ENCODE data around the gene PLA2G4B. TPM values are rescaled to one million over a fixed set of nuclear protein-coding genes. Genes with fewer than 3 reads are reported as not detected.

Gene PLA2G4B
- total and polyA plus RNA-seq, 9 of the 15 experiments (the other 6 are each of a cell fraction or from before 2014, with no cell fraction given) = 0.07 to 6.1 (median 2.8) TPM

DNA sequence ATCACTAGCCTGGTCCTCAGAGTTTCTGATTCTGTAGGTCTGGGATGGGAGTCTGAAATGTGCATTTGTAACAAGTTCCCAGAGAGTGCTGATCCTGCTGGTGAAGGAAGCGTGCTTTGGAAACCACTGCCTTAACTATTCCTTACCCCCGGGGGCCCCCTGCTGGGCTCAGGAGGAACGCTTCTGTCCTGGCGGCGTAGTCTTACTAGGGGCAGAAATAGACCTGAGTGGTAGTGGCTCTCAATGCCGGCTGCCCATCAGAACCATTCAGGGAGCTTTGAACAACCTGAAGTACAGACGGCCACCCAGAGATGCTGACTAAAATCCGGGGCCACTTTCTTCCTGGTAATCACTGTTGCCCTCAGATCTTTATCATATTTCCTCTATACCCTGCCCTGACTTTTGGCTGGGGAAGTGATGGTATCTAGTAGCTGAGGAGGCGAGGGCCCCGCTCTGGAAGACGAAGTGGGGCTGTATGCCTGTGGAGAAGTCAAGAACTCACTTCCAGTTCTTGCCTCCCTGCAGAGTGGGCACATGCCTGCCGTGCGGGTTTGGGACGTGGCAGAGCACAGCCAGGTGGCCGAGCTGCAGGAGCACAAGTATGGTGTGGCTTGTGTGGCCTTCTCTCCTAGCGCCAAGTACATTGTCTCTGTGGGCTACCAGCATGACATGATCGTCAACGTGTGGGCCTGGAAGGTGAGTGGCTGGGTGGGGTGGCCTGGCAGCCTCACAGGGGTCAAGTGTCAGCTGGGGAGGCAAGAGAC, 27.0 kb upstream of the PLA2G4B start:
- peak; percentile 98 for FAIRE-seq
- DNase-seq (ENCODE audit: extremely low read depth in 1 of 4, low spot score in 3 of 4) = peak; percentile 85
- TF ChIP-seq JUND (IDR thresholded peaks at IDR 0.05; ENCODE audit: borderline replicate concordance, low read depth, low read length) = peak; percentile 56; the same call in 1 of the 2 replicates
- no peak; the same call in 2 of the 3 replicates for TF ChIP-seq JUND (tag; IDR thresholded peaks at IDR 0.05; ENCODE audit: borderline replicate concordance, low read depth, low read length)
- TF ChIP-seq EHMT2 (IDR thresholded peaks at IDR 0.05) = no peak
- TF ChIP-seq, protein P1, sequence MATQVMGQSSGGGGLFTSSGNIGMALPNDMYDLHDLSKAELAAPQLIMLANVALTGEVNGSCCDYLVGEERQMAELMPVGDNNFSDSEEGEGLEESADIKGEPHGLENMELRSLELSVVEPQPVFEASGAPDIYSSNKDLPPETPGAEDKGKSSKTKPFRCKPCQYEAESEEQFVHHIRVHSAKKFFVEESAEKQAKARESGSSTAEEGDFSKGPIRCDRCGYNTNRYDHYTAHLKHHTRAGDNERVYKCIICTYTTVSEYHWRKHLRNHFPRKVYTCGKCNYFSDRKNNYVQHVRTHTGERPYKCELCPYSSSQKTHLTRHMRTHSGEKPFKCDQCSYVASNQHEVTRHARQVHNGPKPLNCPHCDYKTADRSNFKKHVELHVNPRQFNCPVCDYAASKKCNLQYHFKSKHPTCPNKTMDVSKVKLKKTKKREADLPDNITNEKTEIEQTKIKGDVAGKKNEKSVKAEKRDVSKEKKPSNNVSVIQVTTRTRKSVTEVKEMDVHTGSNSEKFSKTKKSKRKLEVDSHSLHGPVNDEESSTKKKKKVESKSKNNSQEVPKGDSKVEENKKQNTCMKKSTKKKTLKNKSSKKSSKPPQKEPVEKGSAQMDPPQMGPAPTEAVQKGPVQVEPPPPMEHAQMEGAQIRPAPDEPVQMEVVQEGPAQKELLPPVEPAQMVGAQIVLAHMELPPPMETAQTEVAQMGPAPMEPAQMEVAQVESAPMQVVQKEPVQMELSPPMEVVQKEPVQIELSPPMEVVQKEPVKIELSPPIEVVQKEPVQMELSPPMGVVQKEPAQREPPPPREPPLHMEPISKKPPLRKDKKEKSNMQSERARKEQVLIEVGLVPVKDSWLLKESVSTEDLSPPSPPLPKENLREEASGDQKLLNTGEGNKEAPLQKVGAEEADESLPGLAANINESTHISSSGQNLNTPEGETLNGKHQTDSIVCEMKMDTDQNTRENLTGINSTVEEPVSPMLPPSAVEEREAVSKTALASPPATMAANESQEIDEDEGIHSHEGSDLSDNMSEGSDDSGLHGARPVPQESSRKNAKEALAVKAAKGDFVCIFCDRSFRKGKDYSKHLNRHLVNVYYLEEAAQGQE (IDR thresholded peaks at IDR 0.05; ENCODE audit: borderline replicate concordance) = peak; percentile 95
- TF ChIP-seq, protein P1 (CRISPR knock-in tag; IDR thresholded peaks at IDR 0.05; ENCODE audit: low read depth) = no peak
- TF ChIP-seq RB1 (IDR thresholded peaks at IDR 0.05; ENCODE audit: low read depth) = peak; percentile 43; the same call in 1 of the 2 replicates
- TF ChIP-seq HCFC1 (IDR thresholded peaks at IDR 0.05; ENCODE audit: low read depth, low read length) = no peak
- TF ChIP-seq, protein P2, sequence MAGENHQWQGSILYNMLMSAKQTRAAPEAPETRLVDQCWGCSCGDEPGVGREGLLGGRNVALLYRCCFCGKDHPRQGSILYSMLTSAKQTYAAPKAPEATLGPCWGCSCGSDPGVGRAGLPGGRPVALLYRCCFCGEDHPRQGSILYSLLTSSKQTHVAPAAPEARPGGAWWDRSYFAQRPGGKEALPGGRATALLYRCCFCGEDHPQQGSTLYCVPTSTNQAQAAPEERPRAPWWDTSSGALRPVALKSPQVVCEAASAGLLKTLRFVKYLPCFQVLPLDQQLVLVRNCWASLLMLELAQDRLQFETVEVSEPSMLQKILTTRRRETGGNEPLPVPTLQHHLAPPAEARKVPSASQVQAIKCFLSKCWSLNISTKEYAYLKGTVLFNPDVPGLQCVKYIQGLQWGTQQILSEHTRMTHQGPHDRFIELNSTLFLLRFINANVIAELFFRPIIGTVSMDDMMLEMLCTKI (IDR thresholded peaks at IDR 0.05; ENCODE audit: partially characterized antibody) = no peak
- no peak for TF ChIP-seq ZNF121 (CRISPR knock-in tag; conservative IDR thresholded peaks at IDR 0.05)
- TF ChIP-seq CC2D1A (IDR thresholded peaks at IDR 0.05) = peak; percentile 88
- no peak for TF ChIP-seq OTX1 (CRISPR knock-in tag; IDR thresholded peaks at IDR 0.05)
- TF ChIP-seq HNRNPUL1 (IDR thresholded peaks at IDR 0.05; ENCODE audit: low read length) = no peak
- no peak for TF ChIP-seq MBD2 (IDR thresholded peaks at IDR 0.05; ENCODE audit: borderline replicate concordance, low read depth)

More for the DNA sequence above, 27.0 kb upstream of the PLA2G4B start:
- Histone ChIP-seq H2AFZ (ENCODE audit: low read depth, low read length) (peak overlapping the region; percentile 52; the same call in 1 of the 2 replicates), H3K9ac (ENCODE audit: insufficient read depth in 1 of 2, low read depth in 2 of 2, low read length in 2 of 2) (peak overlapping the region in 1 of 2 experiments; percentile 45; a peak in 2 of 4 replicates), H3K27me3 (ENCODE audit: control insufficient read depth in 2 of 2, insufficient read depth in 2 of 2, low read length in 2 of 2) (no peaks in the 10 kb centered on the region), H4K20me1 (replicated peaks; ENCODE audit: control insufficient read depth, insufficient read depth, low read length) (0 out of 2 replicates have a peak, but pooled peaks cover 4% of the 10 kb centered on the region), H3K9me3 (replicated peaks; ENCODE audit: control insufficient read depth, insufficient read depth, low read depth, low read length) (no peaks in the 10 kb centered on the region), H3K4me1 (replicated peaks in 1 of 2; ENCODE audit: control insufficient read depth in 2 of 2, insufficient read depth in 2 of 2, low read length in 2 of 2) (peaks cover 3 to 4% of the 10 kb centered on the region in 2 experiments; a peak in 3 of 5 replicates), H3K36me3 (ENCODE audit: control insufficient read depth, insufficient read depth, low read length) (peaks cover 2% of the 10 kb centered on the region; the same call in 2 of the 3 replicates), H3K79me2 (ENCODE audit: control insufficient read depth, insufficient read depth, low read length) (no peaks in the 10 kb centered on the region), H3K9me1 (ENCODE audit: control insufficient read depth, insufficient read depth, low read length) (no peaks in the 10 kb centered on the region), H3K4me3 (no peak overlapping the region), H3K4me2 (ENCODE audit: insufficient read depth, low read length) (no peak overlapping the region), H3K27ac (ENCODE audit: extremely low read depth, low read depth, low read length) (no peak overlapping the region)
- ChIA-PET CTCF (ENCODE audit: low intra/inter-chr PET ratio) (interaction anchor here (0.7 to 3.9 kb wide), 8 partner anchors 9 to 346 kb away, joined by 3 to 98 read pairs (median 5); partner anchors contain the start of gene MAPKBP1), POLR2A (interaction anchor here (0.6 to 2.7 kb wide), 9 partner anchors 8 to 1036 kb away, joined by 3 to 15 read pairs (median 3); partner anchors contain the start of gene MAPKBP1)
- in situ Hi-C loops (cut with MboI) = loop anchor here (5.0 to 25.0 kb wide), 3 partner anchors 39 to 349 kb away; partner anchors contain the start of gene MAPKBP1
- WGBS (ENCODE audit: insufficient coverage, low coverage, missing lambda C conversion rate) = 30% methylated on average over 18 of the region's 18 CpGs
- ATAC-seq = peak; percentile 98
- intact Hi-C loops (cut with micrococcal nuclease) = loop anchor here (1.0 to 5.0 kb wide), 6 partner anchors 39 to 345 kb away; no protein-coding TSS in a partner anchor
- no TSS peak for BruUV-seq (replicated peaks)

All from K562 (cell line).